Head of caudate nucleus (tissue), 42 donors: Measurements from ENCODE around the gene OR6N2.

Experiments
- DNase-seq, 42 donors: peaks; one replicate each; pipeline versions ENCODE4 v3.0.0 to v3.0.0-alpha.2; 2020 to 2021; ENCODE audit warnings: mixed read lengths in 7 of 42
- intact Hi-C: fragments of 100-400 bp; cut with DNase I; formaldehyde crosslinking; loops from one replicate; pipeline ENCODE4 v1.15.0; 2022

OR6N2 gene

GRCh38 chr1:158781104-158781503 is at the start of gene OR6N2:
OR6N2 (minus strand) TSS chr1:158781204; CDS start chr1:158777635, 3,569 bp downstream.
- intact Hi-C loops = no loop called here
- DNase-seq = no peak

GRCh38 chr1:158830074-158830677 is 49.2 kb upstream of the OR6N2 start:
- intact Hi-C loops = no loop called here
- no peak for DNase-seq

GRCh38 chr1:158821723-158822122 is 40.7 kb upstream of the OR6N2 start:
- intact Hi-C loops = no loop called here
- DNase-seq = no peak

GRCh38 chr1:158819461-158820443 is 38.7 kb upstream of the OR6N2 start:
- intact Hi-C loops = no loop called here
- DNase-seq = no peak

GRCh38 chr1:158818975-158819431 is 38.0 kb upstream of the OR6N2 start:
- intact Hi-C loops = no loop called here
- peak in 3 of 42 donors; percentile 11 to 39 (median 22) for DNase-seq

GRCh38 chr1:158818560-158818959 is 37.6 kb upstream of the OR6N2 start:
- intact Hi-C loops = no loop called here
- no peak for DNase-seq

GRCh38 chr1:158814970-158815369 is 34.0 kb upstream of the OR6N2 start:
- DNase-seq = no peak
- intact Hi-C loops = no loop called here

GRCh38 chr1:158813164-158813563 is 32.2 kb upstream of the OR6N2 start:
- intact Hi-C loops = no loop called here

GRCh38 chr1:158812336-158812735 is 31.3 kb upstream of the OR6N2 start:
- DNase-seq = no peak
- intact Hi-C loops = no loop called here

More at GRCh38 chr1:158813164-158813563, 32.2 kb upstream of the OR6N2 start:
- DNase-seq = no peak

GRCh38 chr1:158810311-158810710 is 29.3 kb upstream of the OR6N2 start:
- DNase-seq = no peak
- intact Hi-C loops = no loop called here

- DNase-seq = peak in 1 of 42 donors; percentile 5
- intact Hi-C loops = no loop called here
Observed at GRCh38 chr1:158809862-158810261, 28.9 kb upstream of the OR6N2 start.

- intact Hi-C loops = no loop called here
- no peak for DNase-seq
Observed at GRCh38 chr1:158809256-158809655, 28.3 kb upstream of the OR6N2 start.

GRCh38 chr1:158806916-158807536 is 26.0 kb upstream of the OR6N2 start:
- DNase-seq = no peak
- intact Hi-C loops = no loop called here

GRCh38 chr1:158803678-158804077 is 22.7 kb upstream of the OR6N2 start:
- intact Hi-C loops = no loop called here

GRCh38 chr1:158801396-158801795 is 20.4 kb upstream of the OR6N2 start:
- DNase-seq = no peak

More at GRCh38 chr1:158803678-158804077, 22.7 kb upstream of the OR6N2 start:
- DNase-seq = no peak

GRCh38 chr1:158800526-158800925 is 19.5 kb upstream of the OR6N2 start:
- intact Hi-C loops = no loop called here
- no peak for DNase-seq

More at GRCh38 chr1:158801396-158801795, 20.4 kb upstream of the OR6N2 start:
- intact Hi-C loops = no loop called here

- intact Hi-C loops = no loop called here
- no peak for DNase-seq
Observed at GRCh38 chr1:158799689-158800088, 18.7 kb upstream of the OR6N2 start.

- intact Hi-C loops = no loop called here
- no peak for DNase-seq
Observed at GRCh38 chr1:158798531-158798930, 17.5 kb upstream of the OR6N2 start.

- intact Hi-C loops = no loop called here
Observed at GRCh38 chr1:158794247-158794646, 13.2 kb upstream of the OR6N2 start.

GRCh38 chr1:158793604-158794003 is 12.6 kb upstream of the OR6N2 start:
- intact Hi-C loops = no loop called here
- no peak for DNase-seq

More at GRCh38 chr1:158794247-158794646, 13.2 kb upstream of the OR6N2 start:
- no peak for DNase-seq
